HG02623 (cell line): ENCODE results near the gene GALNT2.

Experiments used
- ATAC-seq: cut with Tn5 transposase; IDR thresholded peaks from one replicate; pipeline ENCODE4 v1.9.1; 2021; ENCODE audit warnings: moderate library complexity; ENCODE audit not compliant: unreplicated experiment

GALNT2 gene

GRCh38 chr1:230226007-230226800 is 159.2 kb downstream of the GALNT2 start:
- ATAC-seq: no peak

- no peak for ATAC-seq
These were observed 159.8 kb downstream of the GALNT2 start for GRCh38 chr1:230226814-230227213.

- ATAC-seq: no peak
These were observed 161.3 kb downstream of the GALNT2 start for GRCh38 chr1:230228236-230228897.

- ATAC-seq: no peak
These were observed 163.2 kb downstream of the GALNT2 start for GRCh38 chr1:230230273-230230672.

- ATAC-seq: no peak
These were observed 164.1 kb downstream of the GALNT2 start for GRCh38 chr1:230230948-230231773.

- no peak for ATAC-seq
These were observed 164.7 kb downstream of the GALNT2 start for GRCh38 chr1:230231774-230232145.

- no peak for ATAC-seq
These were observed 165.3 kb downstream of the GALNT2 start for GRCh38 chr1:230232371-230232771.

GRCh38 chr1:230233786-230234185 is 166.7 kb downstream of the GALNT2 start:
- ATAC-seq: no peak

GRCh38 chr1:230235876-230236275 is 168.8 kb downstream of the GALNT2 start:
- no peak for ATAC-seq

GRCh38 chr1:230236301-230237008 is 169.4 kb downstream of the GALNT2 start:
- no peak for ATAC-seq

- no peak for ATAC-seq
These were observed 170.0 kb downstream of the GALNT2 start for GRCh38 chr1:230237009-230237370.

- no peak for ATAC-seq
These were observed 170.8 kb downstream of the GALNT2 start for GRCh38 chr1:230237805-230238204.

GRCh38 chr1:230240446-230241086 is 173.5 kb downstream of the GALNT2 start:
- no peak for ATAC-seq

GRCh38 chr1:230242326-230242725 is 175.3 kb downstream of the GALNT2 start:
- ATAC-seq: no peak

GRCh38 chr1:230243146-230243545 is 176.1 kb downstream of the GALNT2 start:
- no peak for ATAC-seq

- no peak for ATAC-seq
These were observed 176.7 kb downstream of the GALNT2 start for GRCh38 chr1:230243583-230244353.

GRCh38 chr1:230246551-230246950 is 179.5 kb downstream of the GALNT2 start:
- ATAC-seq: no peak

- no peak for ATAC-seq
These were observed 181.2 kb downstream of the GALNT2 start for GRCh38 chr1:230248016-230248888.

GRCh38 chr1:230248889-230249270 is 181.8 kb downstream of the GALNT2 start:
- no peak for ATAC-seq
